Calu3 (cell line): Measurements from ENCODE around the gene ARMC10. TPM values are rescaled to one million over a fixed set of nuclear protein-coding genes. Genes with fewer than 3 reads are reported as not detected.
"Not testable (repeated sequence)": the region's sequence is repeated elsewhere in the genome, so short reads cannot be mapped to it uniquely, and the experiment has no call there.

ENCODE experiments used
- BruUV-seq: library from RNA; stranded (reverse); fragments of 400-500 nt; replicated peaks from 2 replicates; lab custom pipeline; 2021; lab: Mats Ljungman, UMichigan
- CTCF ChIA-PET: fragments of 300-600 bp; sonication (Branson Sonifier 250); formaldehyde crosslinking; loops from one replicate; lab custom pipeline; 2022; ENCODE audit warnings: antibody characterized with exemption; lab: Charles Lee
- DNase-seq: peaks from one replicate; pipeline ENCODE4 v3.0.0; 2022
- H3K27ac Mint-ChIP-seq: one replicate; pipeline ENCODE4 v1.8.0; 2022; ENCODE audit warnings: mixed read lengths; ENCODE audit not compliant: unreplicated experiment
- H3K27me3 Mint-ChIP-seq: one replicate; pipeline ENCODE4 v1.8.0; 2022; ENCODE audit warnings: mixed read lengths; ENCODE audit not compliant: unreplicated experiment
- H3K36me3 Mint-ChIP-seq: one replicate; pipeline ENCODE4 v1.8.0; 2022; ENCODE audit warnings: mild to moderate bottlenecking, moderate library complexity, mixed read lengths; ENCODE audit not compliant: insufficient read depth, unreplicated experiment
- H3K4me1 Mint-ChIP-seq: one replicate; pipeline ENCODE4 v1.8.0; 2022; ENCODE audit warnings: mild to moderate bottlenecking, low read depth, mixed read lengths; ENCODE audit not compliant: unreplicated experiment
- H3K4me3 Mint-ChIP-seq: one replicate; pipeline ENCODE4 v1.8.0; 2022; ENCODE audit warnings: mild to moderate bottlenecking, low read depth, moderate library complexity, mixed read lengths; ENCODE audit not compliant: unreplicated experiment
- H3K9me3 Mint-ChIP-seq: one replicate; pipeline ENCODE4 v1.8.0; 2022; ENCODE audit warnings: low read depth, mixed read lengths; ENCODE audit not compliant: unreplicated experiment
- intact Hi-C: fragments of 100-400 bp; cut with micrococcal nuclease; formaldehyde crosslinking; loops from one replicate; pipeline ENCODE4 v1.10.0; 2022; ENCODE audit not compliant: unreplicated experiment
- total RNA-seq: library from RNA; stranded (reverse); gene quantifications from 2 replicates; pipeline ENCODE4 v1.2.3, GENCODE V29; 2022
- TF ChIP-seq, protein P1 (sequence below): fragments of 200-600 bp; IDR thresholded peaks from one replicate; pipeline ENCODE4 v1.8.0; 2022; ENCODE audit warnings: antibody characterized with exemption; ENCODE audit not compliant: unreplicated experiment

The ARMC10 gene
- total RNA-seq, 1 experiment from 2014 or later = 41.0 TPM

DNA sequence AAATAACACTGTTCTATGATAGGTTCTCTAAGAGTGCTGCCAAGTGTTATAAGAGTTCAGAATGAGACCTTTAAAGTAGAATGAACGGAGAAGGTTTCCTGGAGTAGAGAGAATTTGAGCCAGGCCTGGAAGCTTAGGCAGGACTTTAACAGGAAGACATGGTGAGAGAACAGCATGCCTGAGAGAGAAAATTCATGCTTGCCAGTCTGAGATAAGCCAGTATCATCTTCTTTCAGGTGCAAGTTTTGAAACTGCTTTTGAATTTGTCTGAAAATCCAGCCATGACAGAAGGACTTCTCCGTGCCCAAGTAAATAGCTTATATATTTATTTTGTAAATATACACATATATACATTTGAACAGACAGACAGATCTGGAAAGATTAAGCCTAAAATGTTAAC, 22.1 kb downstream of the ARMC10 start:
- intact Hi-C loops = no loop called here
- TF ChIP-seq, protein P1, sequence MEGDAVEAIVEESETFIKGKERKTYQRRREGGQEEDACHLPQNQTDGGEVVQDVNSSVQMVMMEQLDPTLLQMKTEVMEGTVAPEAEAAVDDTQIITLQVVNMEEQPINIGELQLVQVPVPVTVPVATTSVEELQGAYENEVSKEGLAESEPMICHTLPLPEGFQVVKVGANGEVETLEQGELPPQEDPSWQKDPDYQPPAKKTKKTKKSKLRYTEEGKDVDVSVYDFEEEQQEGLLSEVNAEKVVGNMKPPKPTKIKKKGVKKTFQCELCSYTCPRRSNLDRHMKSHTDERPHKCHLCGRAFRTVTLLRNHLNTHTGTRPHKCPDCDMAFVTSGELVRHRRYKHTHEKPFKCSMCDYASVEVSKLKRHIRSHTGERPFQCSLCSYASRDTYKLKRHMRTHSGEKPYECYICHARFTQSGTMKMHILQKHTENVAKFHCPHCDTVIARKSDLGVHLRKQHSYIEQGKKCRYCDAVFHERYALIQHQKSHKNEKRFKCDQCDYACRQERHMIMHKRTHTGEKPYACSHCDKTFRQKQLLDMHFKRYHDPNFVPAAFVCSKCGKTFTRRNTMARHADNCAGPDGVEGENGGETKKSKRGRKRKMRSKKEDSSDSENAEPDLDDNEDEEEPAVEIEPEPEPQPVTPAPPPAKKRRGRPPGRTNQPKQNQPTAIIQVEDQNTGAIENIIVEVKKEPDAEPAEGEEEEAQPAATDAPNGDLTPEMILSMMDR = no peak
- H3K27ac Mint-ChIP-seq = no peak overlapping the region
- H3K4me3 Mint-ChIP-seq = no peak overlapping the region
- no peak for DNase-seq
- BruUV-seq = no TSS peak
- H3K9me3 Mint-ChIP-seq = no peaks in the 10 kb centered on the region
- no peaks in the 10 kb centered on the region for H3K27me3 Mint-ChIP-seq
- peaks cover 14% of the 10 kb centered on the region for H3K36me3 Mint-ChIP-seq
- CTCF ChIA-PET = no interaction called here
- H3K4me1 Mint-ChIP-seq = no peaks in the 10 kb centered on the region

DNA sequence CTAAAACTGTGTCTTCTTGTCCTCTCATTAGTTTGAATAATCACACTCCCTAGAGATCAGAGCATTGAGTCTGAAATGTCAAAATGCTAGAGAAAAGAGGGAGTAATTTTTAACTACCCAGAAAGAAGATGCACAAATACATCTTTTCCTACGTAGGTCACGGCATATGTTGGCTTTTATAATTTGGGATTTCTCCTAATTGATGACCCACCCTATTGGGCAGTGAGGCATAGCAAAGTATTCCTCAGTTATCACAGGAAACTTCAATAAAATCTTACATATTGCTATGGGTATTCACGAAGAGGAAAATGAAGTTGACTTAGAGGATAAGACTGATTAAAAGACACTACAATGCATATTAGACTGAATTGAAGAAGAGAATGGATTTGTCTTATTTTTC, 25.4 kb downstream of the ARMC10 start:
- no peak overlapping the region for H3K4me3 Mint-ChIP-seq
- no peaks in the 10 kb centered on the region for H3K9me3 Mint-ChIP-seq
- no TSS peak for BruUV-seq
- no peaks in the 10 kb centered on the region for H3K4me1 Mint-ChIP-seq
- TF ChIP-seq, protein P1 = no peak
- H3K27me3 Mint-ChIP-seq = no peaks in the 10 kb centered on the region
- no peak overlapping the region for H3K27ac Mint-ChIP-seq
- no peak for DNase-seq
- H3K36me3 Mint-ChIP-seq = peaks cover 13% of the 10 kb centered on the region
- CTCF ChIA-PET = no interaction called here
- intact Hi-C loops = no loop called here

DNA sequence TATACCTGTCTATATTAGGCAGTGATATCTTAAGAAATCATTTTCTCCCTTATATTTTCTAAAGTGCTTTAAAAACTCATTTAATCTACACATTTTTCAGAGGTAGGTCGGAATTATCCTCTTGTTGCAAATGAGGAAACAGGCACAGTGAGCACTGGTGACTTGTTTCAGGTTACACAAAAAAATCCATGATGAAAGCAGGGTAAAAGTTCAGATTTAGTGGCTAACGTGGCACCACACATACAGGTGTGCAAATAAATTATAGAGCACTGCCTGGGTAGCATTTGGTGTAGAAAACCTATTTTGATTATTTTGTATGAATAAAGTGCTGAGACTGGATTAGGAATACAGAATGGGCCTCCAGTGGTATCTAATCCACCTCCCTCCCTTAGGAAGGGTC, 26.6 kb downstream of the ARMC10 start:
- no peaks in the 10 kb centered on the region for H3K4me1 Mint-ChIP-seq
- TF ChIP-seq, protein P1 = no peak
- intact Hi-C loops = no loop called here
- BruUV-seq = no TSS peak
- H3K9me3 Mint-ChIP-seq = no peaks in the 10 kb centered on the region
- no peak overlapping the region for H3K27ac Mint-ChIP-seq
- peaks cover 23% of the 10 kb centered on the region for H3K36me3 Mint-ChIP-seq
- H3K27me3 Mint-ChIP-seq = no peaks in the 10 kb centered on the region
- no peak overlapping the region for H3K4me3 Mint-ChIP-seq
- DNase-seq = no peak
- CTCF ChIA-PET = interaction anchor here (0.7 kb wide), 1 partner anchor 20 kb away, joined by 6 read pairs; no protein-coding TSS in a partner anchor

DNA sequence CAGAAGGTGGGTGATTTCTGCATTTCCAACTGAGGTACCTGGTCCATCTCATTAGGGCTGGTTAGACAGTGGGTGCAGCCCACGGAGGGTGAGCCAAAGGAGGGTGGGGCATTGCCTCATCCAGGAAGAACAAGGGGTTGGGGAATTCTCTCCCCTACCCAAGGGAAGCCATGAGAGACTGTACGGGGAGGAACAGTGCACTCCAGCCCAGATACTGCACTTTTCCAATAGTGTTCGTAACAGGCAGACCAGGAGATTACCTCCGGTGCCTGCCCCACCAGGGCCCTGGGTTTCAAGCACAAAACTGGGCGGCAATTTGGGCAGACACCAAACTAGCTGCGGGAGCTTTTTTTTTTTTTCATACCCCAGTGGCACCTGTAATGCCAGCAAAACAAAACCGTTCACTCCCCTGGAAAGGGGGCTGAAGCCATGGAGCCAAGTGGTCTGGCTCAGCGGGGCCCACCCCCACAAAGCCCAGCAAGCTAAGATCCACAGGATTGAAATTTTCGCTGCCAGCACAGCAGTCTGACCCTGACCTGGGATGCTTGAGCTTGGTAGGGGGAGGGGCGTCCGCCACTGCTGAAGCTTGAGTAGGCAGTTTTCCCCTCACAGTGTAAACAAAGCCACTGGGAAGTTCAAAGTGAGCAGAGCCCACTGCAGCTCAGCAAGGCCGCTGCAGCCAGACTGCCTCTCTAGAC, 31.2 kb downstream of the ARMC10 start:
- no peak overlapping the region for H3K27ac Mint-ChIP-seq
- H3K4me3 Mint-ChIP-seq = no peak overlapping the region
- H3K4me1 Mint-ChIP-seq = peaks cover 8% of the 10 kb centered on the region
- BruUV-seq = no TSS peak
- peaks cover 14% of the 10 kb centered on the region for H3K36me3 Mint-ChIP-seq
- CTCF ChIA-PET = no interaction called here
- TF ChIP-seq, protein P1 = no peak
- no peak for DNase-seq
- intact Hi-C loops = no loop called here
- no peaks in the 10 kb centered on the region for H3K27me3 Mint-ChIP-seq
- H3K9me3 Mint-ChIP-seq = peaks cover 7% of the 10 kb centered on the region

DNA sequence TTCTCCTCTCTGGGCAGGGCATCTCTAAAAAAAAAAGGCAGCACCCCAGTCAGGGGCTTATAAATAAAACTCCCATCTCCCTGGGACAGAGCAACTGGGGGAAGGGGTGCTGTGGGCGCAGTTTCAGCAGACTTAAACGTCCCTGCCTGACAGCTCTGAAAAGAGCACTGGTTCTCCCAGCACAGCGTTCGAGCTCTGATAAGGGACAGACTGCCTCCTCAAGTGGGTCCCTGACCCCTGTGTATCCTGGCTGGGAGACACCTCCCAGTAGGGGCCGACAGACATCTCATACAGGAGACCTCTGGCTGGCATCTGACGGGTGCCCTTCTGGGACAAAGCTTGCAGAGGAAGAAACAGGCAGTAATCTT, 31.7 kb downstream of the ARMC10 start:
- peaks cover 14% of the 10 kb centered on the region for H3K36me3 Mint-ChIP-seq
- H3K27me3 Mint-ChIP-seq, H3K27ac Mint-ChIP-seq, CTCF ChIA-PET, H3K9me3 Mint-ChIP-seq, H3K4me3 Mint-ChIP-seq, DNase-seq, intact Hi-C loops, H3K4me1 Mint-ChIP-seq, BruUV-seq: not testable (repeated sequence)
